ENCODE data around the gene CEND1. TPM values are rescaled to one million over a fixed set of nuclear protein-coding genes. Genes with fewer than 3 reads are reported as not detected.
A peak's percentile ranks its signal among the peaks of the same experiment; 100 is the strongest.

Gene CEND1
- total and polyA plus RNA-seq, 2 of the 13 experiments (the other 11 are each of a cell fraction or from before 2014, with no cell fraction given), result not detected

DNA sequence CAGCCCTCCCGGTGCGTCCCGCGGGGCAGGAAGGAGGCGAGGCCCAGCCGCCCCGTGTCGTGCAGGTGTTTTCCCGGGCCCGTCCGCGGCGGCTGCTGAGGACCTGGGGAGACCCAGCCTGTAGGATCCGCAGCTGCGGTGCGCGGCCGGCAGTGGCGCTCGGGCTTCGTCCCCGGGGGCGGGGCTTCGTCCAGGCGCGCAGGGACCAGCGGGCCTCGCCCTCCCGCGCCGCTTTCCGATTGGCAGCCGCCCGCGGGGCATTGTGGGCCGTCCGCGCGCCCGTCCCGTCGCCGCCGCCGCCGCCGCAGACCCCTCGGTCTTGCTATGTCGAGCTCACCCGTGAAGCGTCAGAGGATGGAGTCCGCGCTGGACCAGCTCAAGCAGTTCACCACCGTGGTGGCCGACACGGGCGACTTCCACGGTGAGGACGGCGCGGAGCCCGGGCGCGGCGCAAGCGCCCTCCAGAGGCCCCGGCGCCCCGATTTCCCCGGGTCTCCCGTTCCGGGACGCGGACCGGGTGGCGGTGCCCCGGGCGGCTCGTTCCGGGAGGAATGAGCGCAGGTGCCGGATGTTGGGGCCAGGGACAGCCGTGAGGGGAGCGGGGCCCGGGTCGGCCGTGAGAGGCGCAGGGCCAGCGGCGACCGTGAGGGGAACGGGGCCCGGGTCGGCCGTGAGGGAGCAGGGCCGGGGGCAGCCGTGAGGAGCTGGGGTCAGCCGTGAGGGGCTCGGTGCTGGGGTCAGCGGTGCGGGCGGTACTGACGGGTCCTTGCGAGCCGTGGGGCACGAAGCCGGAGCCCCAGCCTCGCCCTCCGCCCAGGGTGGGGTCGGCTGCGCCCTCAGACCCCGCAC, 42.5 kb downstream of the CEND1 start, which contains the start of gene TALDO1 (continued):
- peak; percentile 43; the same call in 1 of the 2 replicates for TF ChIP-seq KLF13 (CRISPR knock-in tag; IDR thresholded peaks at IDR 0.05)
- TF ChIP-seq, protein P1, sequence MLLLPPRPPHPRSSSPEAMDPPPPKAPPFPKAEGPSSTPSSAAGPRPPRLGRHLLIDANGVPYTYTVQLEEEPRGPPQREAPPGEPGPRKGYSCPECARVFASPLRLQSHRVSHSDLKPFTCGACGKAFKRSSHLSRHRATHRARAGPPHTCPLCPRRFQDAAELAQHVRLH (CRISPR knock-in tag; IDR thresholded peaks at IDR 0.05; ENCODE audit: borderline replicate concordance, low read depth), result no peak
- TF ChIP-seq, protein P2, sequence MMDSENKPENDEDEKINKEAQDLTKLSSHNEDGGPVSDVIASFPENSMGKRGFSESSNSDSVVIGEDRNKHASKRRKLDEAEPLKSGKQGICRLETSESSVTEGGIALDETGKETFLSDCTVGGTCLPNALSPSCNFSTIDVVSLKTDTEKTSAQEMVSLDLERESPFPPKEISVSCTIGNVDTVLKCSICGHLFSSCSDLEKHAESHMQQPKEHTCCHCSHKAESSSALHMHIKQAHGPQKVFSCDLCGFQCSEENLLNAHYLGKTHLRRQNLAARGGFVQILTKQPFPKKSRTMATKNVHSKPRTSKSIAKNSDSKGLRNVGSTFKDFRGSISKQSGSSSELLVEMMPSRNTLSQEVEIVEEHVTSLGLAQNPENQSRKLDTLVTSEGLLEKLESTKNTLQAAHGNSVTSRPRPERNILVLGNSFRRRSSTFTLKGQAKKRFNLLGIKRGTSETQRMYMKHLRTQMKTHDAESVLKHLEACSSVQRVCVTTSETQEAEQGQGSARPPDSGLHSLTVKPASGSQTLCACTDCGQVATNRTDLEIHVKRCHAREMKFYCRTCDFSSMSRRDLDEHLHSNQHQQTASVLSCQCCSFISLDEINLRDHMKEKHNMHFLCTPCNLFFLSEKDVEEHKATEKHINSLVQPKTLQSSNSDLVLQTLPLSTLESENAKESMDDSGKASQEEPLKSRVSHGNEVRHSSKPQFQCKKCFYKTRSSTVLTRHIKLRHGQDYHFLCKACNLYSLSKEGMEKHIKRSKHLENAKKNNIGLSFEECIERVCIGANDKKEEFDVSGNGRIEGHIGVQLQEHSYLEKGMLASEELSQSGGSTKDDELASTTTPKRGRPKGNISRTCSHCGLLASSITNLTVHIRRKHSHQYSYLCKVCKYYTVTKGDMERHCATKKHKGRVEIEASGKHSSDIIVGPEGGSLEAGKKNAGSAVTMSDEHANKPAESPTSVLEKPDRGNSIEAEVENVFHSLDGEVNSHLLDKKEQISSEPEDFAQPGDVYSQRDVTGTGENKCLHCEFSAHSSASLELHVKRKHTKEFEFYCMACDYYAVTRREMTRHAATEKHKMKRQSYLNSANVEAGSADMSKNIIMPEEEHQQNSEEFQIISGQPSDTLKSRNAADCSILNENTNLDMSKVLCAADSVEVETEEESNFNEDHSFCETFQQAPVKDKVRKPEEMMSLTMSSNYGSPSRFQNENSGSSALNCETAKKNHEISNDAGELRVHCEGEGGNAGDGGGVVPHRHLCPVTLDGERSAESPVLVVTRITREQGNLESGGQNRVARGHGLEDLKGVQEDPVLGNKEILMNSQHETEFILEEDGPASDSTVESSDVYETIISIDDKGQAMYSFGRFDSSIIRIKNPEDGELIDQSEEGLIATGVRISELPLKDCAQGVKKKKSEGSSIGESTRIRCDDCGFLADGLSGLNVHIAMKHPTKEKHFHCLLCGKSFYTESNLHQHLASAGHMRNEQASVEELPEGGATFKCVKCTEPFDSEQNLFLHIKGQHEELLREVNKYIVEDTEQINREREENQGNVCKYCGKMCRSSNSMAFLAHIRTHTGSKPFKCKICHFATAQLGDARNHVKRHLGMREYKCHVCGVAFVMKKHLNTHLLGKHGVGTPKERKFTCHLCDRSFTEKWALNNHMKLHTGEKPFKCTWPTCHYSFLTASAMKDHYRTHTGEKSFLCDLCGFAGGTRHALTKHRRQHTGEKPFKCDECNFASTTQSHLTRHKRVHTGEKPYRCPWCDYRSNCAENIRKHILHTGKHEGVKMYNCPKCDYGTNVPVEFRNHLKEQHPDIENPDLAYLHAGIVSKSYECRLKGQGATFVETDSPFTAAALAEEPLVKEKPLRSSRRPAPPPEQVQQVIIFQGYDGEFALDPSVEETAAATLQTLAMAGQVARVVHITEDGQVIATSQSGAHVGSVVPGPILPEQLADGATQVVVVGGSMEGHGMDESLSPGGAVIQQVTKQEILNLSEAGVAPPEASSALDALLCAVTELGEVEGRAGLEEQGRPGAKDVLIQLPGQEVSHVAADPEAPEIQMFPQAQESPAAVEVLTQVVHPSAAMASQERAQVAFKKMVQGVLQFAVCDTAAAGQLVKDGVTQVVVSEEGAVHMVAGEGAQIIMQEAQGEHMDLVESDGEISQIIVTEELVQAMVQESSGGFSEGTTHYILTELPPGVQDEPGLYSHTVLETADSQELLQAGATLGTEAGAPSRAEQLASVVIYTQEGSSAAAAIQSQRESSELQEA (CRISPR knock-in tag; IDR thresholded peaks at IDR 0.05; ENCODE audit: not compliant biosample characterization), result no peak
- TF ChIP-seq, protein P3, sequence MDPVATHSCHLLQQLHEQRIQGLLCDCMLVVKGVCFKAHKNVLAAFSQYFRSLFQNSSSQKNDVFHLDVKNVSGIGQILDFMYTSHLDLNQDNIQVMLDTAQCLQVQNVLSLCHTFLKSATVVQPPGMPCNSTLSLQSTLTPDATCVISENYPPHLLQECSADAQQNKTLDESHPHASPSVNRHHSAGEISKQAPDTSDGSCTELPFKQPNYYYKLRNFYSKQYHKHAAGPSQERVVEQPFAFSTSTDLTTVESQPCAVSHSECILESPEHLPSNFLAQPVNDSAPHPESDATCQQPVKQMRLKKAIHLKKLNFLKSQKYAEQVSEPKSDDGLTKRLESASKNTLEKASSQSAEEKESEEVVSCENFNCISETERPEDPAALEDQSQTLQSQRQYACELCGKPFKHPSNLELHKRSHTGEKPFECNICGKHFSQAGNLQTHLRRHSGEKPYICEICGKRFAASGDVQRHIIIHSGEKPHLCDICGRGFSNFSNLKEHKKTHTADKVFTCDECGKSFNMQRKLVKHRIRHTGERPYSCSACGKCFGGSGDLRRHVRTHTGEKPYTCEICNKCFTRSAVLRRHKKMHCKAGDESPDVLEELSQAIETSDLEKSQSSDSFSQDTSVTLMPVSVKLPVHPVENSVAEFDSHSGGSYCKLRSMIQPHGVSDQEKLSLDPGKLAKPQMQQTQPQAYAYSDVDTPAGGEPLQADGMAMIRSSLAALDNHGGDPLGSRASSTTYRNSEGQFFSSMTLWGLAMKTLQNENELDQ (CRISPR knock-in tag; IDR thresholded peaks at IDR 0.05; ENCODE audit: borderline replicate concordance), result no peak
- no peak for TF ChIP-seq TGIF2 (CRISPR knock-in tag; IDR thresholded peaks at IDR 0.05)
- peak; percentile 78; the same call in 1 of the 2 replicates for TF ChIP-seq GTF3A (CRISPR knock-in tag; conservative IDR thresholded peaks at IDR 0.05)
- no peak for TF ChIP-seq ZNF644 (CRISPR knock-in tag; IDR thresholded peaks at IDR 0.05; ENCODE audit: low read depth)
- 0 out of 2 replicates have a peak, but pooled peaks have one; percentile 17 for TF ChIP-seq HES4 (CRISPR knock-in tag; IDR thresholded peaks at IDR 0.05; ENCODE audit: borderline replicate concordance)
- TF ChIP-seq GTF2F1 (IDR thresholded peaks at IDR 0.05; ENCODE audit: low read length), result no peak
- TF ChIP-seq ZNF605 (CRISPR knock-in tag; IDR thresholded peaks at IDR 0.05), result no peak
- TF ChIP-seq, protein P4, sequence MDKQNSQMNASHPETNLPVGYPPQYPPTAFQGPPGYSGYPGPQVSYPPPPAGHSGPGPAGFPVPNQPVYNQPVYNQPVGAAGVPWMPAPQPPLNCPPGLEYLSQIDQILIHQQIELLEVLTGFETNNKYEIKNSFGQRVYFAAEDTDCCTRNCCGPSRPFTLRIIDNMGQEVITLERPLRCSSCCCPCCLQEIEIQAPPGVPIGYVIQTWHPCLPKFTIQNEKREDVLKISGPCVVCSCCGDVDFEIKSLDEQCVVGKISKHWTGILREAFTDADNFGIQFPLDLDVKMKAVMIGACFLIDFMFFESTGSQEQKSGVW (CRISPR knock-in tag; IDR thresholded peaks at IDR 0.05; ENCODE audit: borderline replicate concordance), result no peak
- peak; percentile 22; the same call in 1 of the 2 replicates for TF ChIP-seq ZNF225 (CRISPR knock-in tag; IDR thresholded peaks at IDR 0.05)
- no peak for TF ChIP-seq EZH2 (conservative IDR thresholded peaks at IDR 0.05; ENCODE audit: low read depth, low read length)
- no peak for TF ChIP-seq ZNF616 (CRISPR knock-in tag; IDR thresholded peaks at IDR 0.05; ENCODE audit: low read depth)
- no peak for TF ChIP-seq ZNF326 (CRISPR knock-in tag; IDR thresholded peaks at IDR 0.05; ENCODE audit: borderline replicate concordance)
- TF ChIP-seq RFXAP (CRISPR knock-in tag; IDR thresholded peaks at IDR 0.05; ENCODE audit: borderline replicate concordance), result peak; percentile 18; the same call in 1 of the 2 replicates
- TF ChIP-seq MBNL3 (CRISPR knock-in tag; conservative IDR thresholded peaks at IDR 0.05), result no peak
- no peak; the same call in 1 of the 2 replicates for TF ChIP-seq ZBTB7B (CRISPR knock-in tag; IDR thresholded peaks at IDR 0.05)

Measured in HepG2 (cell line).